NCI-H510A treated with DMSO at 0.1 percent for 48 hours (cell line): ENCODE measurements around the gene PIAS2.

Experiments
- DNase-seq: peaks from one replicate; lab custom pipeline; 2025; lab: John Stamatoyannopoulos, UW

Gene PIAS2

GRCh38 chr18:46756559-46757201 is 160.6 kb downstream of the PIAS2 start, which contains the start of gene ST8SIA5:
Gene ST8SIA5, minus strand, starts transcription at chr18:46757053. Its CDS starts 545 bp downstream, at chr18:46756508.
- DNase-seq = peak; percentile 15

DNA sequence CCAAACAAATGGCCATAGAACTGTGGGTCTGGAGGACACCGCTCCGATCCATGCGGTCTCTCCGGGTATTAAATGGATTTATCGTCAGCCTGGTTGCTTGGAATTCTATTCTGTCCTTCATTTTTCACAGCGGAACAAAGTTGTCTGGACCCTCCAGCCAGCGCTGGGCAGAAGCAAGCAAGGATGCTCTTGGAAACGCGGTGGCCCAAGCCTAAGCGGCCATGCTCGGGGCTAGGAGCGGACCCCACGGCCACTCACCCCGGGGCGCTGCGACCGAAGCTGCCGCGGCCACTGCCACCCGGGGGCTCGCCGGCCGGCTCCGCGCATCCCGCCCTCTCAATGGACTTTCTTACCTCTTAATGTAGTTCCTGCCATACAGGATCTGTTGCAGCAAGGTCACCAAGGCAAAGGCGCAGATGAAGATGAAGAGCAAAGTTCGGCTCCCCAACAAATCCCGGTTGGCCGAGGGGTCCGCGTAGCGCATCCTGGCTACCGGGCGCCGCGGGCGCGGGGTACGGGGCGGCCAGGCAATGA is 161.2 kb downstream of the PIAS2 start:
- no peak for DNase-seq

DNA sequence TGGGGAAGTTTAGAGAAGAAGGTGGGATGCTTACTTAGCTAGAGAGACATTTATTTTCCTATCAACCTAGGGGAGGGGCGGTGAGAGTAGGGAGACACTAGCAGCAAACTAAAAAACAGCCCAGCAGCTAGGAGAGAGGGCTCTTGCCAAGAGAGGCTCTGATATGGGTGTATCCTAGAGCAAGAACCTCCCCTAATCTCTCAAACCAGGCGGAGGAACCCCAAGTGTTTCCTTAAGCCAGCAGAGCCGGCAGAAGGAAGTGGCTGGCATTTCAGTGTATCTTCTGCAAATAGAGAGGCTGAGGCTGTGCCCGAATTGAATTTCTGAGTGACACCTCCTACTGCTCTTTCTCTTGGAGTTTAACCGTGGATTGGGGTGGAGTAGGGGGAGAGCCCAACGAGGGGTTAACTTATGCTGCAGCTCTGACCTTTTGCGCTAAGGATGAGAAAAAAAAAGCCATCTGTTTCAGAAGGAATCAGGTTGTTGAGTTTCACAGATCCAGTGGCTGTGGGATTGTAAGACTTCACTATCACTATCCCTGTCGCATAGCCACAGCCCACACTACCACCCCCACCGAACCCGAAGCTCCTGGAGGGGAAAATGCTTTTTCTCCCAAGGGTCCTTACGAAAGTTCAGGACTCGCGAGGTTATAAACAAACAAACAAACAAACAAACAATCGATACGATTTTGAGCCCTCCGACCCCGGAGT is 161.8 kb downstream of the PIAS2 start:
- no peak for DNase-seq

- DNase-seq = no peak
Observed at GRCh38 chr18:46754661-46755292, 162.5 kb downstream of the PIAS2 start.

DNA sequence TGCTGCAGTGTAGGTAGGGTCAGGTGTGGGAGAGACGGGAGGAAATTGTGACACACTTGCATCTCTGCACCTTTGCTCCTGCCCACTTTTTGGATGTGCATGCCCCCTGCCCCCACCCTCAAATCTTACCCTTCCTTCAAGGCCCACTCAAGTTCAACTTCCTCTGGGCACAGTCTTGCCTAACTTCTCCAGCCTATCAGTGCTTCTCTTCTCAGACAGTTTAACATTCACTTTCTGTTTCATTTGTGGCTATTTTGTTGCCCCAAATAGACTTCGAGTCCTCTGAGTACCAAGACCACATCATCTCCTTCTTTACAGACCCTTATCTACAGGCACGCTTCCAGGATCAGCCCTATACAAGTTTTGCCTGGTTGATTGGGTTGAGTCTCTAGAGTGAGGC is 163.1 kb downstream of the PIAS2 start:
- DNase-seq = no peak
